HG02623 (cell line): ENCODE results near the gene CEBPA.
"Not testable (repeated sequence)": the region's sequence is repeated elsewhere in the genome, so short reads cannot be mapped to it uniquely, and the experiment has no call there.

Experiments used
- ATAC-seq: cut with Tn5 transposase; IDR thresholded peaks from one replicate; pipeline ENCODE4 v1.9.1; 2021; ENCODE audit warnings: moderate library complexity; ENCODE audit not compliant: unreplicated experiment

Gene CEBPA

DNA sequence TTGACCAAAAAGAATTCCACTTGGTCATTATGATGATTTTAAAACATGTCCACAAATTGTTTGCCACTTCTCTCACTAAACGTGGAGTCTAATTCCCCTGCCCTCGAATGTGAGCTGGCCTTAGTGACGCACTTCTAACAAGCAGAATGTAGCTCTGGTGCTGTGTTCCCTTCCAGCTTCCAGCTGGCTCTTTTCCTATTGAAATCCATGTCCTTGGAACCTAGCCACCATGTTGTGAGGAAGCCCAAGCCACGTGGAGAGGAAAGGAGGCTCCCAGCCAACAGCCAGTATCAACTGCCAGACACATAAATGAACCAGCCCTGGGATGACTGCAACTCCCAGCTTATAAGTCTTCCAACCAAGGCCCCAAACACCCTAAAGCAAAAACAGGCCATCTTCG is 23.6 kb upstream of the CEBPA start:
- no peak for ATAC-seq

DNA sequence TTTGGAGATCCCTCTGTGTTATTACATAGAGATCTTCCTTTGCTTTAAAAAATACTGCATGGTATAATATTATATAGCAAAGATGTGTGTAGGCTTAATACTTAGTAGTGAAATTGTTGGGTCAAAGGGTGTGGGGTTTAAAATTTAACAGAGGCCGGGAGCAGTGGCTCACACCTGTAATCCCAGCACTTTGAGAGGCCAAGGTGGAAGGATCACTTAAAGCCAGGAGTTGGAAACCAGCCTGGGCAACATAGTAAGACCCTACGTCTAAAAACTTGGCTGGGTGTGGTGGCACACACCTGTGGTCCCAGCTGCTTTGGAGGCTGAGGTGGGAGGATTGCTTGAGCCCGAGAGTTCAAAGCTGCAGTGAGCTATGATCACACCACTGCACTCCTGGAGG is 22.3 kb upstream of the CEBPA start:
- no peak for ATAC-seq

GRCh38 chr19:33323093-33323820 is 20.9 kb upstream of the CEBPA start:
- no peak for ATAC-seq

GRCh38 chr19:33320636-33321035 is 18.3 kb upstream of the CEBPA start:
- no peak for ATAC-seq

DNA sequence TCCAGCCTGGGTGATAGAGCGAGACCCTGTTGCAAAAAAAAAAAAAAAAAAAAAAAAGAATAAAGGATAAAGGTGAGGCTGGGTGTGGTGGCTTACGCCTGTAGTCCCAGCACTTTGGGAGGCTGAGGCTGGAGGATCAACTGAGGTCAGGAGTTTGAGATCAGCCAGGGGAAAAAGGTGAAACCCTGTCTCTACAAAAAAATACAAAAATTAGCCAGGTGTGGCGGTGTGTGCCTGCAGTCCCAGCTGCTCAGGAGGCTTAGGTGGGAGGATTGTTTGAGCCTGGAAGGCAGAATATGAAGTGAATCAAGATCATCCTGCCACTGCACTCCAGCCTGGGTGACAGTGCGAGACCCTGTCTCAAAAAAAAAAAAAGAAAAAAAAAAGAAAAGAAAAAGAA is 15.7 kb upstream of the CEBPA start:
- not testable (repeated sequence) for ATAC-seq

- ATAC-seq = no peak
These were observed 15.2 kb upstream of the CEBPA start for GRCh38 chr19:33317517-33317916.

DNA sequence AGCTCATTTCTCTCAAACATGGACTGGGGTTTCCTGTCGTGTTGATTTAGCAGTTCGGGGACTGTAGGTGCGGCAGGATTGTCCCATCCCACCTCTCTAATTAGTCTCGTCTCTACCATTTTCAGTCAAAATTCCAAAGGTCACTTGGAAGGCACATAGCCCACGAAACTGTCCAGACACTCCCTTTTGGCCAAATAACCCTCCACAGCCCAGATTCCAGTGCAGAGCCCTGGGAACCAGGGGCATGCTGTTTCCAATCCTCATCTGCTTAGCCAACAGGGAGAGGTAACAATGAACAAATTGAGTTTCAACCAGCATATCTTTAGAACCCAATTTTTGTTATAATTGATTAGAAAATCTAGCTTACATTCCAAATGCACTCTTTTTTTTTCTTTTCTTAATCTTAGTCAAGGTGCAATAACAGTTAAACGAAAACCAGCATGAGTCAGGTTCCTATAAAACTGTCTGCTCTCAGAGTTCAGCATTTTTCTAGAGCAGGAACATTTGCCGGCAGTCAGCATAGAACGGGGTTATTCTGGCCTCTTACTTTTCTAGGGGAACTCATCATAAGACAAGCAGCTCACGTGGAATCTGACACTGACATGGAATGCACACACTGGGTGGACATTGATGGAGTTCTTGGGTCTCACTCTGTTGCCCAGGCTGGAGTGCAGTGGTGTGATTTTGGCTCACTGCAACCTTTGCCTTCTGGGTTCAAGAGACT is 14.4 kb upstream of the CEBPA start:
- ATAC-seq = no peak

GRCh38 chr19:33312808-33313207 is 10.5 kb upstream of the CEBPA start:
- ATAC-seq = not testable (repeated sequence)

DNA sequence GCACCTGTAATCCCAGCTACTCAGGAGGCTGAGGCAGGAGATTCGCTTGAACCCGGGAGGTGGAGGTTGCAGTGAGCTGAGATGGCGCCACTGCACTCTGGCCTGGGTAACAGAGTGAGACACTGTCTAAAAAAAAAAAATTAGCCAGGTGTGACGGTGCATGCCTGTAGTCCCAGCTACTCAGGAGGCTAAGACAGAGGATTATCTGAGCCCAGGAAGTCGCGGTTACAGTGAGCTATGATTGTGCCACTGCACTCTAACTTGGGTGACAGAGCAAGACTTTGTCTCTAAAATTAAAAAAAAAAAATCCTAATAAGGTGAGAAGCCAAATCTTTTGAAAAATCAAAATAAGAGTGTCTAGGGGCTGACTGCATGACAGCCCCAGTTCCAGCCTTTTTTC is 9.7 kb upstream of the CEBPA start:
- no peak for ATAC-seq

- ATAC-seq = no peak
These were observed 9.0 kb upstream of the CEBPA start for GRCh38 chr19:33311326-33311682.

- no peak for ATAC-seq
These were observed 8.4 kb upstream of the CEBPA start for GRCh38 chr19:33310606-33311325.

- ATAC-seq = no peak
These were observed 7.5 kb upstream of the CEBPA start for GRCh38 chr19:33309826-33310225.

DNA sequence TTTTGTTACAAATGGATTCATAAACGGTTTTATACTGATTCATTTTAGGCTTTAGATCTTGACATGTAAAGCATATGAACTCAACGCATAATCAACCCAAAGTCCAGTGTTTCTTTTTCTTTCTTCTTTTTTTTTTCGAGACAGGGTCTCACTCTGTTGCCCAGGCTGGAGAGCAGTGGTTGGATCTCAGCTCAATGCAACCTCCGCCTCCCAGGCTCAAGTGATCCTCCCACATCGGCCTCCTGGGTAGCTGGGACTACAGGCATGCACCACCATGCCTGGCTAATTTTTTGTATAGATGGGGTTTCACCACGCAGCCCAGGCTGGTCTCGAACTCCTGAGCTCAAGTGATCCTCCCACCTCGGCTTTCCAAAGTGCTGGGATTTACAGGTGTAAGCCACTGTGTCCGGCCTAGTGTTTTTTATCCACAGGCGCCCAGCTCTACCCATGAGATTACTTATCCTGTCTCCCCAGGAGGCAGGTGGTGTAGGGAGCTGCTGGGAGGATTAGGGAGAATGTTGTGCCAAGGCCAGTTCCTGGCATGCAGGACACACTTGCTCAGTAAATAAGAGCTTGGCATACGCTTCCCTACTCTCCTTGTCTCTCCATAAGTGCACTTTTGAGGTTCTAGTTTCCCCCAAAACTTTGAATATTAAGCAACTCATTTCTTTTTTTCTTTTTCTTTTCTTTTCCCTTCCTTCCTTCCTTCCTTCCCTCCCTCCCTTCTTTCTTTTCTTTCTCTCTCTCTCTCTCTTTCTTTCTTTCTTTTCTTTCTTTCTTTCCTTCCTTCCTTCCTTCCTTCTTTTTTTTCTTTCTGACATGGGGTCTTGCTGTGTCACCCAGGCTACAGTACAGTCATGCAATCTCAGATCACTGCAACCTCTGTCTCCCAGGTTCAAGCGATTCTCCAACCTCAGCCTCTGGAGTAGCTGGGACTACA is 4.8 kb upstream of the CEBPA start:
- ATAC-seq = no peak

- ATAC-seq = no peak
These were observed 3.9 kb upstream of the CEBPA start for GRCh38 chr19:33306191-33306590.

- no peak for ATAC-seq
These were observed 2.7 kb upstream of the CEBPA start for GRCh38 chr19:33304760-33305647.

- ATAC-seq = no peak
These were observed 2.0 kb upstream of the CEBPA start for GRCh38 chr19:33304371-33304759.

DNA sequence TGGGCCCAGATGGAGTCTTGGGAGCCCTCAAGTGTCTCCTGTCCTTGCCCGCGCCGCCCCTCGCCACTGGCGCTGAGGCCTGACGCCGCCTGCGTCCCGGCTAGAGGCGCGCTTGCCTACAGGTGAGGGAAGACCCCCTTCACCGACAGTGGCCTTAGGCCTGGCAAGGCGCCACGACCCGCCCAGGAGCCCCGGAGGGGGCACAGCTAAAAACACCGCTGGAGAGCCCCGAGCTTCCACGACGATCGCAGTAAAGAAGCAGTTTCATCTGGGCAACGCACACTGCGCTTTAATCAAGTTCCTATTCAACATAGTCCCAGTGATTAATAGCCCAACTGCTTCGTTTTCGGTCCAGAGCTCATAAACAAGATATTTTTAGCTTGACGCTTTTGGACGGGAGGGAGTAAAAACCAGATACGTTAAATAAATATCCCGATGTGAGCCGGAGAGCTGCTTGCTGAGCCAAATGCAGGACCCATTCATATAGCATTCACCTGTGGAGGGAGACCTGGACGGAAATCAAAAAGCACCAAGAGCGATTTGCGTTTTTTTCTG is 1.5 kb upstream of the CEBPA start:
- no peak for ATAC-seq

- peak; percentile 13 for ATAC-seq
These were observed 848 bp upstream of the CEBPA start for GRCh38 chr19:33302974-33303790.

DNA sequence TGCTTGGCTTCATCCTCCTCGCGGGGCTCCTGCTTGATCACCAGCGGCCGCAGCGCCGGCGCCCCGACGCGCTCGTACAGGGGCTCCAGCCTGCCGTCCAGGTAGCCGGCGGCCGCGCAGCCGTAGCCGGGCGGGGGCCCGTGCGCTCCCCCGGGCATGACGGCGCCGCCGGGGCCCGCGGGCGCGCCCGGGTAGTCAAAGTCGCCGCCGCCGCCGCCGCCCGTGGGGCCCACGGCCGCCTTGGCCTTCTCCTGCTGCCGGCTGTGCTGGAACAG is 497 bp downstream of the CEBPA start:
- no peak for ATAC-seq
